ENCODE measurements around the gene LMX1A.
A peak's percentile ranks its signal among the peaks of the same experiment; 100 is the strongest.

LMX1A gene

GRCh38 chr1:165257969-165258459, 98.5 kb downstream of the LMX1A start:
- peak; percentile 99 for DNase-seq

DNA sequence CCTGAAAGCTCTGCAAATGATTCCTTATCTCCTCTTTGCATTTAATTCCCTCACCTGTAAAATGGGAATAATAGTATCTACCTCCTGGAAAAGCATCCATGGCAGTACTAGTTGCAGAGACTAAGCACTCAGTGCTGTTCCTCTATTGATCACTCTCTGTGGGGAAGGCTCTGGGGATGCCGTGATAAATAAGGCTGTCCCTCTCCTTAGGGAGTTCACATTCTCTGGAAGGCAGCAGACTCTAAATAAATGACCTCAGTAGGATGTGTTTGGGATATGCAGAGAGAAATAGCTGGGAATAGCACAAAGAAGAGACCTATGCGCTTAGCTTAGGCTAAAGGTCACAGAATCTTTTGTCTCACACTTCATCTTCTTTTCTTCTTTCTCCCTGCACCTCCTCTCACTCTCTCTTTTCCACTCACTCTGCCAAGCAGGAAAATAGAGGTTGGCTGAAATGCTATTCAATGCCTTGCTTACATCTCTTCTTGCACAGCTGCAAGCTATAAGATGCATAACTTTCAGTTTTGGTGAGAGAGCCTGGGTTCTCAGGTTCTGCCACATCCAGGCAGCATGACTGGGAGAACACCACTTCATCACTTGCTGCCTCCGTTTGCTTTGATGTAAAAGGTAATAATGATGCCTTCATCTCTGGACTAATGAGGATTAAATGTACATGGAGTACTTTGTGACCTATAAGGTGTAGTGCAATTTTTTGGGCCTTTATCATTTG, 101.5 kb downstream of the LMX1A start:
- DNase-seq, result no peak

- peak; percentile 65 for DNase-seq
Measured at GRCh38 chr1:165254376-165254775, 102.1 kb downstream of the LMX1A start.

DNA sequence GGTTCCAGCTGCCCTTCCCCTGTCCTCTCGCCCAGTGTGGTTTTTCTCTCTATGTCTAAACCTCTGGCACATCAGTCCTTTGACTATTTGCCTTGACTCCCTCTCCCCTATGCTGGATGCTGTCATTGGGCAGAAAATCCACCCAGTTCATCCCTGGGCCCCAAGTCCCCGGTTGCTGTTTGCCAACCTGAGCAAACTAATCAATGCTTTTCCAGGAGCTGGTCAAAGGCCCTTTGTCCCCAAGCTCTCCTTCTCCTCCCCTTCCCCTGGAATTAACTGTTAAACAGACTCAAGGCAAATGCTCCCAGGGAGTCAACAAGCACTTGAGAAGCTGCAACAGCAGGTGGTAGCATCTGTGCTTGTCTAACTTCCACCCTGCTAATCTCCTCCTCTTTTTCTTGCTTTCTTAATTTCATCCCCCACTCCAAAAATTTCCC, 102.7 kb downstream of the LMX1A start:
- DNase-seq, result peak; percentile 93

DNA sequence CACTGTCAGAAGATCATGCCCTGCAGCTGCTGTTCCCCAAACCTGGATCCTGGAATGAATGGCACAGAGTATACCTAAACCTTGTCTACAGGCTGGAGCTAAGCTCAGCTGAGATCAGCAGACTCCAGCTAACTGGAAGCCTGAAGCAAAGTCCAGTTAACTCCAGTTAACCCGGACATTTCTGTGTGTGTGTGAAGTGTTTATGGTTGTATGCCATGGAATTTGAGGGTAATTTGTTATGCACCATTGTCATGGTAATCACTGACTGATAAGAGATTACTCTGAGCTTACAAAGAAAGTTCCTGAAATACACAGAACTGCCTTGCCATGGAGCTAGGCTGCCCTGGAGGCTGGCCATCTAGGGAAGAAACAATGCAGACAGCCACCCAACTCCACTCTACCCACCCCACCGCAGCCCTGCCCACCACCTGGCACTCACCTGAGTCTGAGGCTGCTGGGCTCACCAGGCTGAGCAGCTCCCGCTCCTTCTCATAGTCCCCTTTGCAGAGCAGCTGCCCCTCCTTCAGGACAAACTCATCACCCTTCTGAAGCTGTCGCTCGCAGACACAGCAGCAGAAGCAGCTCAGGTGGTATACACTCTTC, 107.4 kb downstream of the LMX1A start:
- no peak for DNase-seq

- DNase-seq, result peak; percentile 45
Measured at GRCh38 chr1:165241952-165242351, 114.6 kb downstream of the LMX1A start.

- no peak for DNase-seq
Measured at GRCh38 chr1:165241321-165241720, 115.2 kb downstream of the LMX1A start.

DNA sequence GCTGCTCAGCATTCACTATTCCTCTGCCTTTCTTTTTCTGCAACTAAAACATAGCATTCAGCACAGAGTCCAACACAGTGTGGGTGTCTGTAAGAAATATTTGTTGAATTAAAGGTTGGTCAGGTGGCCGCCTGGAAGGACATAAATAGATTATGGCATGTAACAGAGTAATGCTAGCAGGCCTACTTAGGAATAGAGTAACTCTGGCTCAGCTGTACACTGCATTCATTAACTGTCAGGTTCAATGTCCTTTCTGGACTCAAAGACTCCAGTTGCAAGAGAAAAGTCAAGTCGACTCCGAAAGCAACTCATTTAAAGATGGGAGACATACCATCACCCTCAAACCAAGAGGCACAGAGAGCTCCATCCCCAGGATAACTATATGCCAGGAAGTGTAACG, 116.0 kb downstream of the LMX1A start:
- peak; percentile 80 for DNase-seq

- DNase-seq, result no peak
Measured at GRCh38 chr1:165239873-165240272, 116.6 kb downstream of the LMX1A start.

DNA sequence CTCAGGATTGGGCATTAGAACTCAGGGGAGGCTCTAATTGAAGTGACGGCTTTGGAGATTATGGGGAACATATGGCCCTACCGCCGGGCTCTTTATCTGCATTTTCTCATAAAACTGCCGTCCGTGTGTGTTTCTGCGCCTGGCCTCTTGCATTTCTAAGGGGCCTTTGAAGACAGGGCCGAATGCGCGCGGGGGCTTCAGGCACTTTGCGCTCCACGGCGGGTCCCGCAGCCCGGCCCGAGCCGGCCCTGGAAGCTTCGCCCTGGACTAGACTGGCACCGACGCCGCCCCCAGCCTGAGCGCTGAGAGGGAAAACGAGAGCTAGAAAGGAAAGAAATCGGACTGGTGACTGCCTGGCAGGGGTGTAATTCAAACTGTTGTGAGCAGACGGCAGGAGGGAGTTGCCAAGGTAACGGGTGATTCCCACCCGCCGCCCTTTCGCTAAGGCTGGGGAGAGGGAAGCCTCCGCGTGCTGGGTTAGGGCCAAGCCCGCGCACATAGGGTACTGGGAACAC, 120.7 kb downstream of the LMX1A start:
- DNase-seq, result peak; percentile 99

DNA sequence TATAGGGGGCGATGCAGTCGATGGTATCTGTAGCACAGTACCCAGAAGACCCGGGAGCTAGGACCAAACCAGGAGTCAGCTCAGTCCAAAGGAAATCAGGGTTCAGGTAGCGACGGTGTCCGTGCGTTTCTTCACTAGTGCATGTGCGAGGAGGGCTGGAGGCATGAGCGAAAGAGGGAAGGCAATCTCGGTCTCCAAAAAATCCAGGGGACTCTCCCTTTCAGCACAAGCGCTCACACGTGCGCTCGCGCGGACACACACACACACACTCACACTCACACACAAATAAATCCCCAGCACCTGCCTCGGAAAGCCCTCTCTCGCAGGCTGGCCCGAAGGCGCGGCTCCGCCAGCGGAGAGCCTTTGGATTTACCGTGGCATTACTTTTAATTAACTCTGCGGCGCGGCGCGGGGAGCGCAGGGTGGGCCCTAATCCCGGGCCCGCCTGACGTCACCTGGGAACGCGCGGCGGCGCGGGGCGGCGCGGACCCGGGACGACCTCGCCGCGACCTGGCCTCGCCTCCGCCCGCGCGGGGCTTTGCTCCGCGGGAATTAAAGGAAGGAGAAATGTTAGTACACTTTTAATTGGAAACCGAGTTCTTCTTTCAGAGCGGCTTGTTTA, 121.2 kb downstream of the LMX1A start:
- DNase-seq, result peak; percentile 99

DNA sequence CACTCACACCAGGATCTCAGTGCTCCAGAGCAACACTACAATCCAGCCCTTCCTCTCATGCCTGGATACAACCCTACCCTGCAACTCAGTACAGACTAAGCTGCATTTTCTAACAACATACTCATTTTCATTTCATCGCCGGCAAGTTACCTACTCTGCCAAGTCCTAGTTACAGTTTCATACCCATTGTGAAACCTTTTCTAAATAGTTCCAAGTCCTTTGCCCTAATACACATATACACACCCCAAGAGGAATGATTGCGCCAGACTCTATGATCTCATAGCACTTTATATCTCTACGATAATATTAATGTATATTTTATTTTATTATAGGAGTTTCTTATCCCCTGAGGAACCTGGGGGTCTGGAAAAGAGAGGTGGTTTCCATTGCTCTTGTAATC, 122.4 kb downstream of the LMX1A start:
- peak; percentile 47 for DNase-seq

DNA sequence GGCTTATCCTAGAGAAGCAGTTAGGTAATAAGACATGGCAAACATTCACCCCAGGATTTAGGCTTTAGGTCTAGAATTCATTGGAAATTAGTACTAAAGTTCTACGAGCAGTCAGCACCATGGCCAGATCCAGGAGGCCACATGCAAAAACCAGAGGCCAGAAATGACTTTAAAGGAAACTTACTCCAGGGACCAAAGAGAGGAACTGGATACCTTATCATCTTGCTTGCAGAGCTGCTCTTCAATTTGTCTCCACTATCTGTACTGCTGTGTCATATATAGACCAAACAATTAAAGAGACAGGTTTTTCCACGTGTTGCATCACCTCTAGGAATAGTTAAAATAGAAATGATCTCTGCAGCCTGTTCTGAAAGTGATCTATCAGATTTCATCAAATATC, 127.8 kb downstream of the LMX1A start:
- no peak for DNase-seq

DNA sequence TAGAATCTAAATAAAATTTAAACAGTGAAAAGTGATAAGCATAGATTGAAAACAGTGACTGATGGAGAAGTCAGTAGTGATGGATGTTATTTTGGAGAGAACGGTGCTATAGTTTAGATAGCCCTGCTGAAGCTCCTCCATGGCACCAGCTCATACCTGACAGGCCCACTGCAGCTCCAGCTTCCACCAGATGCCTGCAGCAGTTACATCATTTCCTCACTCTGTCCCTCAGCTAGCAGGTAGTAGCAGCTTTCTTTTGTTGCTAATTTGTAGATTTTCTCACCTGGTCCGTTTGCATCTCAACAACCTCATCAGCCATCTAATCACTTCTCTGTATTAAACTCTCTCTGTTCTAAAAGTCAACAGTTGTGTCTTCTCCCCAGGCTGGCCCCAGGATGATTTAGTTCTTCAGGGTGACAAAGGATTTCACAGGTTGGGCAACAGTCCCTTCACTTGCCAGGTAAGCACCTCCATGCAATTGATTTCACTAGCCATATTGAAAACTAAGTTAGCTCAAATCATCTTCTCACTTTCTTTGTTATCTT, 128.3 kb downstream of the LMX1A start:
- no peak for DNase-seq

- no peak for DNase-seq
Measured at GRCh38 chr1:165226326-165226725, 130.2 kb downstream of the LMX1A start.

- no peak for DNase-seq
Measured at GRCh38 chr1:165225650-165226049, 130.9 kb downstream of the LMX1A start.

GRCh38 chr1:165225062-165225461, 131.5 kb downstream of the LMX1A start:
- no peak for DNase-seq

DNA sequence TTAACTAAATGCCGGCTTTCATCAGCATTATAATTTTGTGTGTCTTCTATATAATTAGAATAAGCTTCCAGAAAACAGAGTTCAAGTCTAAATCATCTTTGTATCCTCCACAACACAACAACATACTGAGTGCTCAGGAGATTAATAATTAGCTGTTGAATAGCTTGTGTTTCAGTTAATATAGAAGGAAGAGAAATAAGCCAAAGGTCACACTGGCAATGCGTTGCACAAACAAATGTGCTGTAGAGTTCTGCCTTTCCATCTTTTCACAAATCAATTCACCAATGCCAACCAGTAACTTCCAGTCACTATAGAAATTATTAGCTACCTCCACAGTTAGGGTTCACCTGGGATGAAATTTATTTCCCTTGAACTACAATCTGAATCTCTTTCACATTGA, 132.0 kb downstream of the LMX1A start:
- DNase-seq, result no peak

- no peak for DNase-seq
Measured at GRCh38 chr1:165222580-165222979, 133.9 kb downstream of the LMX1A start.

GRCh38 chr1:165218731-165219130, 137.8 kb downstream of the LMX1A start:
- peak; percentile 35 for DNase-seq

GRCh38 chr1:165217958-165218357, 138.6 kb downstream of the LMX1A start:
- DNase-seq, result no peak

- no peak for DNase-seq
Measured at GRCh38 chr1:165216254-165216653, 140.3 kb downstream of the LMX1A start.

DNA sequence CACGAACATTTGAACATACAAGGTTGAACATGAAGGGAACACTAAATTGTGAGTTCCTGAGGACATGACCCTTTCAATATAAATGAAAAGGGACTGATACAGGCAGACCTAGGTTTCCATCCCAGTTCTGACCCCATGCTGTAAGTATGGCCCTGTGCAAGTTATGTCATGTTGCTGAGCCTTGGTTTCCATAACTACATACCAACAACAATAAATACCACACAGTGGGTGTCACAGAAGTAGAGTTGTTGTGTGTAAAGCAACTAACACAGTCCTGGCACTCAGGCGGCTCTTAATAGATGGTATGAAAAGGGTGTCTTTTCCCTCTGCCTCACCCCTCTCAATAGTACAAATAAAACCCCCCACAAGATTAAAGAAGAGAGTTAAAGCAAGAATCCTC, 140.8 kb downstream of the LMX1A start:
- no peak for DNase-seq

- DNase-seq, result no peak
Measured at GRCh38 chr1:165212229-165212628, 144.3 kb downstream of the LMX1A start.
